ENCODE measurements around the gene CNIH2.
"Not testable (repeated sequence)": the region's sequence is repeated elsewhere in the genome, so short reads cannot be mapped to it uniquely, and the experiment has no call there.

CNIH2 gene

DNA sequence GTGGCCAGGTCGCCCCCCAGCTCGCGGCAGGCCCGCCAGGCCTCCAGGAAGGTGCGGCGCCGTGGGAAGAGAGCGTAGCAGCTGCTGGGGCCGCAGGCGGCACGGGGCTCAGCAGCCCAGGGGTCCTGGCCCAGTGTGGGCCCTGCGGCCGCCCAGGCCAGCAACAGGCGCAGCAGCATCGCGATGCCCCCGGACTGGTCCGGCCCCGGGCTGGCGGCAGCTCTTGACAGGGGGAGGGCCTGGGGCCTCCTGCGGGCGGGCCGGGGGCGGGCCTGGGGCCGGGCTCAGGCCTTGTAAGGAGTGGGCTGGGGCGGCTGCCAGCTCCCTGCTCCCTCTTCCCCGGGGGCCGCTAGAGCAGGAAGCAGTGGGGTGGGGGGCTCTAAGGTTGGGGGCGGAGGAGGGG, 38.9 kb downstream of the CNIH2 start, which contains the start of gene CD248:
TSS of gene CD248 (minus strand) at position 196 of the 403 bp plus-strand sequence. CDS start at position 179, 17 bp downstream.
- DNase-seq = peak; percentile 29

DNA sequence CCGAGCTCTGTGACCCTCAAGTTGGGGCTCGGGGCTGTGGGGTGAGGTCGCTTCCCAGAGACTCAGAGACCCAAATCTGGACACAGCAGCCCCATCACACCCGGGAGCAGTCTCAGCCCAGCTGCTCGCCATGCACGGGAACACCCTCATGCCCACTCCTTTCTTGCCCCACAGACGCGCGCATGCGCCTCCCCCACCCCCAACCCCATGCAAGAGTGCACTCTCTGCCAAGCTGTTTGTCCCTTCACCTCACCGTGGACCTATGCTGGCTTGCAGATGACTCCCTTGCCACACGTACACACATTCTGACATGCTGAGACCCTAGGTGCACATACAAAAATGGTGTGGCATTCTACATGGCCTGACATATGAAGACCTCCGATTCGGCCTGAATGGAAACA, 39.3 kb downstream of the CNIH2 start:
- peak; percentile 43 for DNase-seq

DNA sequence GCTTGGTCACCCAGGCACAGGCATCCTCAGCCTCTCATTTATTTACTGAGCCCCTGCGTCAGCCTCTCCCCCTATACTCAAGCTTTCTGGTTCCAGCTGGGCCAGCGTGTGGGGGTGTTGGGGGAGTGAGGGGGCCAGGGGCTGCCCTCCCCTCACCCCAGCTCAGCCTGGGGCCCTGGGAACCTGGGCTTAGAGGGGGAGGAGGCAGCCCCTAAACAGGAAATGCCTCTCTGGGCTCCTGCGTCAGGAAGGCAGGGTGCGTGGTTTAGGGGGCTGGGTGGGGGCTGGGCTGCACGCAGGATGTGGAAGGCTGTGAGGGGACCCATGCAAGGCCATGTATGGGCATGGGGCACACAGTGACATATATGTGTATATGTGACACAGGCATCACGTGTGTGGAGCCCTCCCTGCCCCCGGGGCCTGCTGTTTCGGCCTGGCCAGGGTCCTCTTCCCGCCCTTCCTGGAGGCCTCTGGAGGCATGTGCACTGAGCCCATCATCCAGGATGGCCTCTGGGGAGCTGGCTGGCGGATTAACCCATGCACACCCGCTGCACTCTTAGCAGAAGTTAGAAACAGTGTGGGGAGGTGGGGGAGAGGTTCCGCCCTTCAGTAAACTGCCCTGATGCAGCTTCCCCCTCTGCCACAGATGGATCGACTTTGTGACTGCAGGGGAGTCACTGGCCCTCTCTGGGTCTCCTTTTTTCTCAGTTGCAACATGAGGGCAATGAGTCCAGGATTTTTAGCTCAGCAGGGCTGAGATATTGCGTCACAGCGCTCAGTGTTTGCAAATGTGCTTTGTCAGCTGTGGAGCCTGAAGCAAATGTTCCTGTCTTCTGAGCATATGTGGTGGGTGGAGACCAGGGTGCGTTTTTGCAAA, 40.0 kb downstream of the CNIH2 start:
- DNase-seq = peak; percentile 81

DNA sequence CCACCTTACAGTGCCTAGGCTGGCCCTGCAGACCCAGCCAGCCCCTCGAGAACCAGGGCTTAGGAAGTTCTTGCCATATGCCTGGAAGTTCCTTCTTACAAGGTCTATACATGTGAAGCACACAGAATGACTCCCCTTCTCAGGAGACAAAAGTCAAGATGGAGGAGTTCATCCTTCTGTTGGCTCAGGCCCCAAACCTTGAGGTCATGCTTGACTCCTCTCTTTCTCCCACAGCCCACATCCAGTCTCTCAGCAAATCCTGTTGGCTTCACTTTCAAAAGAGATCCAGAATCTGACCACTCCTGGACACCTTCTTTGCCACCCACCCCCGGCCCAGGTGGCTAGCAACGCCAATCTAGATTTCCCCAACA, 40.6 kb downstream of the CNIH2 start:
- no peak for DNase-seq

DNA sequence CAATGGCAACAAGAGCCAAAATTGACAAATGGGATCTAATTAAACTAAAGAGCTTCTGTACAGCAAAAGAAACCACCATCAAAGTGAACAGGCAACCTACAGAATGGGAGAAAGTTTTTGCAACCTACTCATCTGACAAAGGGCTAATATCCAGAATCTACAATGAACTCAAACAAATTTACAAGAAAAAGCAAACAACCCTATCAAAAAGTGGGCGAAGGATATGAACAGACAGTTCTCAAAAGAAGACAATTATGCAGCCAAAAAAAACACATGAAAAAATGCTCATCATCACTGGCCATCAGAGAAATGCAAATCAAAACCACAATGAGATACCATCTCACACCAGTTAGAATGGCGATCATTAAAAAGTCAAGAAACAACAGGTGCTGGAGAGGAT, 42.3 kb downstream of the CNIH2 start:
- DNase-seq = not testable (repeated sequence)

DNA sequence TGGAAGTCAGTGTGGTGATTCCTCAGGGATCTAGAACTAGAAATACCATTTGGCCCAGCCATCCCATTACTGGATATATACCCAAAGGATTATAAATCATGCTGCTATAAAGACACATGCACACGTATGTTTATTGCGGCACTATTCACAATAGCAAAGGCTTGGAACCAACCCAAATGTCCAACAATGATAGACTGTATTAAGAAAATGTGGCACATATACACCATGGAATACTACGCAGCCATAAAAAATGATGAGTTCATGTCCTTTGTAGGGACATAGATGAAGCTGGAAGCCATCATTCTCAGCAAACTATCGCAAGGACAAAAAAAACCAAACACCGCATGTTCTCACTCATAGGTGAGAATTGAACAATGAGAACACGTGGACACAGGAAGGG, 42.8 kb downstream of the CNIH2 start:
- DNase-seq = not testable (repeated sequence)

DNA sequence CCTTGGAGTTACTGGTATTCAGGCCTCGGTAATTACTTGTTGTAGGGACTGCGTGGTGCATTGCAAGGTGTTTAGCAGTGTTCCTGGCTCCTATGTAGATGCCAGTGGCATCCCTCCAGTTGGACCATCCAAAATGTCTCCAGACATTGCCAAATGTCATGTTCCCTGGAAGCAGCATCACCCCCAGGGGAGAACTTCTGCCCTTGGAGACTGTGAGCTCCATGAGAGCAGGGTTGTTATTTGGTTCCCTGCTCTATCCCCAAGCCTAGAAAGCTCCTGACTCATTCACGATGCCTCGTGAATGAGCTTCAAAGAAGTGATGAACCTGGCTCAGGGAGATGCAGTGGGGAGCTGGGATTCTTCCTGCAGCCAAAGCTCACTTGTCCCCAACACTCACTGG, 43.6 kb downstream of the CNIH2 start:
- DNase-seq = no peak

DNA sequence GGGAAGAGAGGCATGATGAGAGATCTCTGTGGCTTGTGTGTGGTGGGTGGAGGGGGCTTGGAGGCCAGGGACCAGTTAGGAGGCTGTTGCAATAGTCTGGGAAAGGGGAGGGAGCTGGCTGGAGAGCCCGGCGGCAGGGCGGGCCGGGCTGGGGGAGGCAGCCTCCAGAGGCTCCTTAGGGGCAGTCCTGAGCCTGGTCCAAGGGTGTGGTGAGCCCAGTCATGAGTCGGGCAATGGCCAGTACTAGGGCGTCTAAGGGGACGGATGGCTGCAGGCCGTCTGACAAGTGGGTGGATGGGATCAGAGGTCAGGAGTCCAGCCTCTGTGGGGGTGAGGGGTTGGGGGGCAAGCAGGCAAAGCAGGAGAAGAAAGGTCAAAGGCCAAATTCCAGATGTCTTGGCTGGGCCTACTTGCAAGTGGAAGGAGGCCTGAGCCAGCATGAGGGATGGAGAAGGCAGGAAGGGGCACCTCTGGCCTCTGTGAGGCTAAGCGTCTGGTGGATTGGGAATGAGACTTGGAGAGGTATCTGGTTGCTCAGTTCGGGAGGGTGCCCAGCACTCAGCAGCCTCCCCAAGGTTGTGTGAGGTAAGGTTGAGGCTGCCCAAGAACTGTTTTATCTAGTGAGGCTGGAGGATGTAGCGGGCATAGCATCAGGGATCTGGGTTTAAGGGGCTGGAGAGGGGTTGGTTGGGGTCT, 44.9 kb downstream of the CNIH2 start:
- DNase-seq = no peak

DNA sequence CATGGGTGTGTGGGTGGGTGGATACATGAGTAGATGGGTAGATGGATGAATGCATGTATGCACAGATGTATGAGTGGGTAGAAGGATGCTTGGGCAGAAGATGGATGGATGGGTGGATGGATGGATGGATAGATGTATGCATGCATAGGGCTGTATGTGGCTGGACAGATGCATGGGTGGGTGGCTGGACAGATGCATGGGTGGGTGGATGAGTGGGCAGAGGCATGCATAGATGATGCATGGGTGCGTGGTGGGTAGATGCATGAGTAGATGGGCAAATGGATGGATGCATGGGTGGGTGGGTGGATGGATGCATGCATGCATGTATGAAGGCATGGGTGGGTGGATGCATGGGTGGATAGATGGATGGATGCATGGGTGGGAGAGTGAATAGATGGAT, 45.7 kb downstream of the CNIH2 start:
- no peak for DNase-seq

DNA sequence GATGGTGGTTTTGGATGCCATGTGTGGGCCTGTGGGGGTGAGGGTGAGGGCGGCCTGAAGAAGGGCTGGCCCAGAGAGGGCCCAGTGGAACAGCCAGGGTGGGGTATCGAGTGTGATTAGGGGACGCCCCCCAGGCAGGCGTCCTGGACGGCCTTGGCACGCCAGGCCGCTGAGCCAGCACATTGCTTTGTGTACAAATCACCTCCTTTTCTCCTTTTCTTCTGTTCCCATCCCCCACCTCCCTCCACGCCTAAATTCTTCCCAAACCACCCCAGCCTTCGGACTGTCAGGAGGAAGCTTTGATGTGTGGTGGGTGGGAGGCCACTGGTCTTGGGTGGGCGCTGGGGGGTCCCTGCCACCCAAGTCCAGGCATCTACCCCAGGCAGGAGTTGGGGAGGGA, 46.7 kb downstream of the CNIH2 start:
- DNase-seq = no peak

DNA sequence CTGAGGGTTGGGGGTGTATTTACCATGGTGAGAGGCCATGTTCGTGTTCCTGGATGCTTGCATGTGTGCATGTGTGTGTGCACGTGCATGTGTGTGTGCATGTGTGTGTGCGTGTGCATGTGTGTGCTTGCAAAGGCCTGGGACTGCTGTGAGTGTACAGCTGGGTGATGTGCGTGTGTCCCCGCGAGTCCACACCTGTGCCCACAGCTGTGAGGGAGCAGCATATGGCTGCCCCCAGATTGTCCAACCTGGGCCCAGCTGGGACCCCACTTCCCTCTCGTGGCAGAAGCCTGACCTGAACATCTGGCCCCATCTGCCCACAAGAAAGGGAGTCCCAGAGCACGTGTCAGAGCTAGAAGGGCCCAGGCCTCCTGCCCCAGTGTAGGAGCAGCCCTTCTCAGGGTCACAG, 47.3 kb downstream of the CNIH2 start:
- peak; percentile 38 for DNase-seq

DNA sequence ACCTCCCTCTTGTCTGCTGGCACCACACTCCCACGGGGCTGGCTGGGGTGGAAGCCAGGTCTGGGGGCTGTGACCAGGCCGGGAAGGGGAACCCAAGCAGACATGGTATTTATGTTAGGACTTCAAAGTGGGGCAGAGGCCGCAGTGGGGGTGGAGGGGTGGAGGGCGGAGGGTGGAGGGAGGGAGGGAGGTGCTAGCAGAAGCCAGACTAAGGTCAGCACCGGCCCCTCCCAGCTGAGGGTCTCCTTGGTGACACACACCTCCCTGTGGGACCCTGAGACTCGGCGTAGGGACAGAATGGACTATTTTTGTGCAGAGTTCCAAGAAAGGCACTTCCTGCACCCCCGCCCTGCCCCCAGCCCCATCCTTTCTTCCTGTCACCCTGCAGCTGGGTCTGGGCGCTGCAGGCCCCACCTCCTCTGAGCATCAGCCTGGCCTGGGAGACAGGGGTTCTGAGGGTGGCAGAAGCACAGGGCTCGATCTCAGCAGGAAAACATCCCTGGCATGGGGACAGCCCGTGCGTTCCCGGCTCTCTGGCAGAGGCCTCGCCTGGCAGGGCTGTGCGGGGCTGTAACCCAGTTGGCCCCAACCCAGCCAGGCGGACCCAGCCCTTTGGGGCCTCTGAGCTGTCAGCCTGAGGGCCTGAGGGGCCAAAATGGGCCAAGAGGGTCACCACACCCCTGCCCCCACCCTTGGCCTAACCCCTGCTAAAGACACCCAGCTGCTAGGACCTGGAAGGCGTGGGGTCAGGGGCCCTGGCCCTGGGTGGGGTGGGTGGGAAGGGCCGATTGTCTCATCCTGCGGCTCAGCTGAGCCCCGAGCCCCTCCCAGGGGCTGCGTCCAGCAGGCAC, 48.5 kb downstream of the CNIH2 start:
- DNase-seq = no peak

DNA sequence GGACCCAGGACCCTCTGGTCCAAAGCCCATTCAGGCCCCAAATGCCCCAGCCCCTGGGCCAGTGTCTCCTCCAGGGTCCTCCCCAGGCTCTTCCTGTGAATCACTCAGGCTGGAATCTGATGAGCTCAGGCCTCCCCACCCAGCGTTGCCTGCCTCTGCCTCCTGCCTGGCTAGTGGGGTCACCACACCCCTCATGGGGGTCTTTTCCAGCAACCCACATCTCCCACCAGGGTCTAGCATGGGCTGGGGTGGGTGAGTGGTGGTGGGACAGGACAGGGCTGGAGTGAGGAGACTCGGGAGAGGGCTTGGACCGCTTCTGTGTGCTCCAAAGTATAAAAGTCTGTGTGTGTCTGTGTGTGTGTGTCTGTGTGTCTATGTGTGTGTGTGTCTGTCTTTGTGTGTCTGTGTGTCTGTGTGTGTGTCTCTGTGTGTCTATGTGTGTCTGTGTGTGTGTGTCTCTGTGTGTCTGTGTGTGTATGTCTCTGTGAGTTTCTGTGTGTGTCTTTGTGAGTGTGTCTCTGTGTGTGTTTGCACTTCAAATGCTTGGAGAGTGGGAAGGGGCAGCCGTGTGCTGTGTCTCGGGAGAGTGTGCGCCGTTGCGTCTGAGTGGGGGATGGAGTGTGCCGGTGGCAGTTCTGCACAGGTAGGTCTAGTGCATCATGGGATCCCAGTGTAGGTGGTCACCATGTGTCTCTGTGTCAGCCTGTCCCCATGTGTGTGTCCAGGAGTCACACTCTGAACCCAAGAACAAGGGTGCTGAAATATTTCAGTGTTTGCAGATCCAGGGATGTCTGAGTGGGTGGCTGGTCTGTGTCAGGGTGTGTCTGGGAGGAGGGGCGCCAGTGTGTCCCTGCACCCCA, 49.4 kb downstream of the CNIH2 start:
- DNase-seq = no peak

DNA sequence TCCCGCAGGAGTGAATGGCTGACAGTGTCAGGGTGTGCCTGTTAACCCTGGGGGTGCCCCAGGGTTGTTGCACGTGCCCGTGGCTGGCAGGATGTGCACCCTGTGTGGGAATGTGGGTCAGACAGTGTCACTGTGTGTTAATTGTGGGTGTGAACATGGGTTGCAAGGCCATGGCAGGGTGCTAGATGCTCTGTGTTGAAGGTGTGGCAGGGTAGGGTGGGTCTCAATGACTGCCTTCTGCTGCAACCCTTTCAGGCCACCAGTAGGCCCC, 50.0 kb downstream of the CNIH2 start:
- DNase-seq = no peak

DNA sequence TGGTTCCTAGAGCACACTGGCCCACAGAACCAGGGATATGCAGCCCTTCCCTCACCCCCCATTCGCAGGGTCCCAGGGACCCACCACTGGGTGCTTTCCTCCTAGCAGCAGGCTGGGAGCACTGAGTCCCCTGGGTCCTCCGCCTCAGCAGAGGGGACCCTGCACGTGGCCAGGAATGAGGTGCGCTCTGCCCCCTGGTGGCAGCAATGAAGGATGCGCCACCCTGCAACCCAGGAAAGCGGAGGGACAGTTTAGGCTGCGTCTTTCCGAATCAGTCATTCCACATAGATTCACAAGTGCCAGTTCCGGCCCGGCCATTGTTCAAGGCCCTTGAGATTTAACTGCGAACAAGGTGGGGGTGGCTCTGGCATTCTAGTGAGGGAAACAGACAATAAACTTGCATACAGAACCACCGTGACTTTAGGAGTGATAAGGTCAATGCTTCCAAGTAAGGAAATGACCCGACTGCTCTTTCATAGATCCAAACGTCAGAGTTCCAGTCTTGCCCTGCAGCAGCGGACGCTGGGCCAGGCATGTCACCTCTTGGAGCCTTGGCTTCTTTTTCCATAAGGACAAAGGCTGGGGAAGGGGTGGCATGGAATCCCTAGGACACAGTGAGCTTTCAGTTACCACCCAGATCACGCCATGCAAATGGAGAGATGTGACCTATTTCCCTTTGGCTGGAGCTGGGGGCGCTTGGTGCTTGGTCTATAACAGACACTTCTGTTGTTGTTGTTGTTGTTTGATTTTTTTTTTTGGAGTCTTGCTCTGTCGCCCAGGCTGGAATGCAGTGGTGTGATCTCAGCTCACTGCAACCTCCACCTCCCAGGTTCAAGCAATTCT, 50.5 kb downstream of the CNIH2 start:
- DNase-seq = peak; percentile 85

DNA sequence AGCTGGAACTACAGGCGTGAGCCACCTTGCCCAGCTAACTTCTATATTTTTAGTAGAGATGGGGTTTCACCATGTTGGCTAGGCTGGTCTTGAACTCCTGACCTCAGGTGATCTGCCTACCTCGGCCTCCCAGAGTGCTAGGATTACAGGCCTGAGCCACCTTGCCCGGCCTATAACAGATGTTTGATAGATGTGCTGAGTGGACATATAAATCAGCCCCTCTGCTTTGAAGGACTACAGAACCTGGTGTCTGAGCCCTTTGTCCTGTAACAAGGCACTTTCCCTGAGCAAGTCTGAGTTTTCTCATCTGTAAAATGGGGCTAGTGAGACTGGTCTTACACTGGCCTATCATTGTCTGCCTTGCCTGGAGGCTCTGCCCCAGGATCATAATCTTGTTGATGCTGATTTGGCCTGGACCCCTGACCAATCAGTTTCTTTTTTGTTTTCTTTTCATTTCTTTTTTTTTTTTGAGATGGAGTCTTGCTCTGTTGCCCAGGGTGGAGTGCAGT, 51.2 kb downstream of the CNIH2 start:
- no peak for DNase-seq

DNA sequence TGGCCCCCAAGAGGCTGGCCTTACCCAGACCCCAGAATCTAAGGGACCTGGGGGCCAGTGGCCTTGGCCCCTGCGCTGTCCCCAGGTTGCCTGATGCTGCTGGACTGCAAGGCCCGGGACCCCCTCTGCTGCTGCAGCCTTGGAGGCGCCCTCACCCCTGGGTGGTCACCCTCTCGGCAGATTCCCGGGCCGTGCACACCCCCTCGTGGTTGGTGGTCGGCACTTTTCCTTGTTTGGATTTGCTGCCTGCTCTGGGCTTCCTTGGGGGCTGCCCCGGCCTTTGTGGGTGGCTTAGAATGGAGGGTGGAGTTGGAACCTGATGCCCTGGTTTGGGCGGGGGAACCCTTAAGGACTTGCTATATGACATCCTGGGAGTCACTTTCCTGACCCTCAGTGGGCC, 53.0 kb downstream of the CNIH2 start:
- no peak for DNase-seq

DNA sequence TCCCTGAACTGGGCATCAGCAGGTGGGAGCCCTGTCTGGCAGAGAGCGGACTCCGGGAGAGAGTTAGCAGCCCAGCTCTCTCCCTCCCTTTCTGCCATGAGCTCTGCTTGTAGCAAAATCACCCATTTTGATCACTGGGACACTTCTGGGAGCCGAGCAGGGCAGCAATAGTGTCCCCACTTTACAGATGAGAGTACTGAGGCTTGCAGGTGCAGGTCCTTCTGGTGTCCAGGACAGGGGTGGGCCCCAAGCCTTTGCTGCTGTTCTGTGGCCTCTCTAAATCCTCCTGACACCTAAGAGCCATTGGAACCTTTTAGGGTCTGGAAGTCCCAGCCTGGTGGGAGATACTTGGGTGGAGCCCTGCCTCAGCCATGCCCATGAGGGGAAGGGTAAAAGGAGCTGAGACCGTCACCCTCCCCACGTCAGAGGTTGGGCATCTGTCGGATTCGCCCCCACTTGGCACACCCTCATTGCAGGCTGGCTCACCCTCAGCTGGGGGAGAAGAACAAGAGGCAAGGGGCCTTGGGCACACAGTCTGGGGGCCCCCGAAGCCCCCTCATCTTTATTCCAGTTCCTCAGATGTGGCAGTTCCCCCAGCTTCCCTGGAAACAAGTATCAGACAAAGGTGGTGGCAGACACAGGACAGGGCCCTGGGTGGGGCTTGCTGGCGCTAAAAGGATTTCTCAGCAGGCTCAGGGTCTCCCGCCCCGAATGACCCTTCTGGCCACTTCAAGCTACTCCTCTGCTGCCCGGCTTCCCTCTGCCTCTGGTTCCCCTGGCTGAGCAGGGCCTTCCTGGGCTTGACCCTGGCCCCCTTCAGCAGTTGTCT, 53.8 kb downstream of the CNIH2 start:
- DNase-seq = no peak

DNA sequence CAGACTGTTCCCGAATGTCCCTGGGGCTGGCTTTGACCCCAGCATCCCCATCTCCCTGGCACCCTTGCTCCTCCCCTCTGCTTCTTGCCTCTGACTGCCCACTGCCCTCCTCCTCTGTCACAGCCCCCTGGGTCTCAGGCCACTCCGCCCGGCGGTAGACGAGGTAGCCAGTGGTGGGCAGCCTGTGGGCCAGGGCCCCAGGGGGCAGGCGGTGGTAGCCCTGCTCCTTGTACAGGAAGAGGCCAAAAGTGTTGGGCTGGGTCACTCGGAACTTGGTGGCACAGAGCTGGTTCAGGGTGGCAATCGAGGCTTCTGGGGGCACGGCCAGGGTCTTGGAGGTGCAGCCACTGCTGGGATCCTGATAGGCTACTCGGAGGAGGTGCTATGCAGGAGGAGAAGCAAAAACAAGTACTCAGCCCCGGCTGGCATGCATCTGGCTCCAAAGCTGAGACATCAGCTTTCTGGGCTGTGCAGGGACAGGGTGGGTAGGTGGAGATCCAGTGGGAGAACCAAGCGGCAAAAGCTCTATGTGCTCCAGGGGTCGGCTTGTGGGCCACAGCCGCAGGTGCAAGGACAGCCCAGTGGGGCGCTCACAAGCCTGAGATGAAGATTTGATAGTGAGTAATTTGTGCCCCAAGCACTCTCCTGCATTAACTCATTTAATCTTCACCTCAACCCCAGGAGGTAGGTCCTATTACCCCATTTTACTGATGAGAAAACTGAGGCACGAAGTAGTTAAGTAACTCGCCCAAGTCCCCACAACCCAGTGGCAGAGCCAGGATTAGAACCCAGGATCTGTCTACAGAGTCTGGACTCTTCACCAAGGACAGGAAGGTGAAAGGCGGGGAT, 54.6 kb downstream of the CNIH2 start:
- no peak for DNase-seq
